Mesenteric fat pad (tissue), 1 donor: ENCODE measurements around the gene MAPK9. TPM values are rescaled to one million over a fixed set of nuclear protein-coding genes. Genes with fewer than 3 reads are reported as not detected.

Source experiments
- DNase-seq: peaks from one replicate; pipeline ENCODE4 v3.0.0-alpha.2; 2020; ENCODE audit warnings: low spot score
- total RNA-seq: library from RNA; stranded (reverse); fragmentation: NEBNext Ultra II Directional; extraction: Animal tissue kit (Norgen Biotek cat#: 25700); gene quantifications from one replicate; pipeline ENCODE4 v1.2.1, GENCODE V29; 2021
- donor health status: DM: yes; HTN: yes; CAD: no.

The MAPK9 gene
- total RNA-seq, 1 donor from 2014 or later = 35.0 TPM

- no peak for DNase-seq
Observed at GRCh38 chr5:180208435-180209081, 83.3 kb downstream of the MAPK9 start.

- DNase-seq = no peak
Observed at GRCh38 chr5:180208038-180208434, 83.8 kb downstream of the MAPK9 start.

GRCh38 chr5:180207593-180207992 is 84.3 kb downstream of the MAPK9 start:
- no peak for DNase-seq

GRCh38 chr5:180206993-180207392 is 84.9 kb downstream of the MAPK9 start:
- DNase-seq = no peak

- no peak for DNase-seq
Observed at GRCh38 chr5:180205916-180206315, 86.0 kb downstream of the MAPK9 start.

GRCh38 chr5:180204276-180204819 is 87.5 kb downstream of the MAPK9 start:
- DNase-seq = no peak

- no peak for DNase-seq
Observed at GRCh38 chr5:180202939-180203573, 88.8 kb downstream of the MAPK9 start.

- no peak for DNase-seq
Observed at GRCh38 chr5:180201051-180201987, 90.6 kb downstream of the MAPK9 start.

- DNase-seq = no peak
Observed at GRCh38 chr5:180199390-180199789, 92.5 kb downstream of the MAPK9 start.

- no peak for DNase-seq
Observed at GRCh38 chr5:180198208-180198607, 93.7 kb downstream of the MAPK9 start.

- DNase-seq = no peak
Observed at GRCh38 chr5:180197016-180197702, 94.7 kb downstream of the MAPK9 start.

- DNase-seq = peak; percentile 77
Observed at GRCh38 chr5:180194410-180195345, 97.2 kb downstream of the MAPK9 start.

GRCh38 chr5:180193749-180194375 is 98.0 kb downstream of the MAPK9 start:
- DNase-seq = peak; percentile 62

- DNase-seq = no peak
Observed at GRCh38 chr5:180191716-180192115, 100.2 kb downstream of the MAPK9 start.

- no peak for DNase-seq
Observed at GRCh38 chr5:180187767-180188166, 104.1 kb downstream of the MAPK9 start.
